Smooth muscle cell (in vitro differentiated cells): ENCODE measurements around the gene SHISA5. TPM values are rescaled to one million over a fixed set of nuclear protein-coding genes. Genes with fewer than 3 reads are reported as not detected.

Experiments used
- DNase-seq: peaks from one replicate; lab custom pipeline; 2025; ENCODE audit not compliant: unreplicated experiment; lab: John Stamatoyannopoulos, UW
- H2AFZ ChIP-seq: fragments of 200-600 bp; sonication (generic); 2 replicates; pipeline ENCODE4 v1.6.0; 2016; ENCODE audit warnings: antibody characterized with exemption, low read depth, mild to moderate bottlenecking
- H3F3A ChIP-seq: fragments of 200-600 bp; sonication (generic); 2 replicates; pipeline ENCODE4 v1.6.0; 2017; ENCODE audit warnings: antibody characterized with exemption, low read depth
- H3K27ac ChIP-seq: fragments of 200-600 bp; sonication (generic); 2 replicates; pipeline ENCODE4 v1.5.1; 2016; ENCODE audit warnings: low read depth, mild to moderate bottlenecking
- H3K27me3 ChIP-seq: fragments of 200-600 bp; sonication (generic); 2 replicates; pipeline ENCODE4 v1.6.1; 2016; ENCODE audit warnings: low read depth, mild to moderate bottlenecking
- H3K36me3 ChIP-seq: fragments of 200-600 bp; sonication (generic); 2 replicates; pipeline ENCODE4 v1.5.1; 2016; ENCODE audit warnings: low read depth
- H3K4me1 ChIP-seq: fragments of 200-600 bp; sonication (generic); 2 replicates; pipeline ENCODE4 v1.5.1; 2016; ENCODE audit warnings: low read depth
- H3K4me2 ChIP-seq: fragments of 200-600 bp; sonication (generic); 2 replicates; pipeline ENCODE4 v1.6.0; 2016; ENCODE audit warnings: mild to moderate bottlenecking
- H3K4me3 ChIP-seq: fragments of 200-600 bp; sonication (generic); 2 replicates; pipeline ENCODE4 v1.5.1; 2016; ENCODE audit warnings: mild to moderate bottlenecking
- H3K79me2 ChIP-seq: fragments of 200-600 bp; sonication (generic); 2 replicates; pipeline ENCODE4 v1.6.0; 2016; ENCODE audit warnings: low read depth, mild to moderate bottlenecking
- H3K9ac ChIP-seq: fragments of 200-600 bp; sonication (generic); 2 replicates; pipeline ENCODE4 v1.6.0; 2016; ENCODE audit warnings: low read depth
- H3K9me3 ChIP-seq: fragments of 200-600 bp; sonication (generic); replicated peaks from 2 replicates; pipeline ENCODE4 v1.5.1; 2016; ENCODE audit warnings: low read depth
- H4K20me1 ChIP-seq: fragments of 200-600 bp; sonication (generic); 2 replicates; pipeline ENCODE4 v1.6.0; 2016; ENCODE audit warnings: low read depth
- WGBS: methylation state at CpG from one replicate; pipeline ENCODE4 v1.1.7; 2016; ENCODE audit warnings: low lambda C conversion rate; 5-methylcytosine and 5-hydroxymethylcytosine counted together
- polyA plus RNA-seq: library from polyadenylated mRNA; unstranded; fragments of >200 nt; fragmentation: Nextera tagmentation; extraction: Ambion mirVana; gene quantifications from 2 replicates; pipeline ENCODE4 v1.2.1, GENCODE V29; 2016
- total RNA-seq: library from RNA; depleted of rRNA; stranded (reverse); fragments of >200 nt; gene quantifications from 2 replicates; pipeline ENCODE4 v1.2.3, GENCODE V29; 2014
- TF ChIP-seq, protein P1 (sequence below): fragments of 200-600 bp; sonication (generic); IDR thresholded peaks from 2 replicates; pipeline ENCODE4 v1.5.1; 2017; ENCODE audit warnings: borderline replicate concordance, mild to moderate bottlenecking, antibody characterized with exemption; ENCODE audit not compliant: insufficient read depth, poor library complexity, severe bottlenecking

SHISA5 gene
- total and polyA plus RNA-seq, 2 experiments from 2014 or later: 124 to 333 TPM

DNA sequence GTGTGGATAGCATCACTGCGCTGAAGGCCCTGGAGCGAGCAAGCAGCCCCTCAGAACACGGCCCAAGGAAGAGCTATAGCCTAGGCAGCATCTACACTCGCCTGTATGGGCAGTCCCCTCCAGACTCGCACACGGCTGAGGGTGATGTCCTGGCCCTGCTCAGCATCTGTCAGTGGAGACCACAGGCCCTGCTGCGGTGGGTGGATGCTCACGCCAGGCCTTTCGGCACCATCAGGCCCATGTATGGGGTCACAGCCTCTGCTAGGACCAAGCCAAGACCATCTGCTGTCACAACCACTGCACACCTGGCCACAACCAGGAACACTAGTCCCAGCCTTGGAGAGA, 36.9 kb downstream of the SHISA5 start:
- DNase-seq: no peak
- no peak overlapping the region for H3K4me2 ChIP-seq

DNA sequence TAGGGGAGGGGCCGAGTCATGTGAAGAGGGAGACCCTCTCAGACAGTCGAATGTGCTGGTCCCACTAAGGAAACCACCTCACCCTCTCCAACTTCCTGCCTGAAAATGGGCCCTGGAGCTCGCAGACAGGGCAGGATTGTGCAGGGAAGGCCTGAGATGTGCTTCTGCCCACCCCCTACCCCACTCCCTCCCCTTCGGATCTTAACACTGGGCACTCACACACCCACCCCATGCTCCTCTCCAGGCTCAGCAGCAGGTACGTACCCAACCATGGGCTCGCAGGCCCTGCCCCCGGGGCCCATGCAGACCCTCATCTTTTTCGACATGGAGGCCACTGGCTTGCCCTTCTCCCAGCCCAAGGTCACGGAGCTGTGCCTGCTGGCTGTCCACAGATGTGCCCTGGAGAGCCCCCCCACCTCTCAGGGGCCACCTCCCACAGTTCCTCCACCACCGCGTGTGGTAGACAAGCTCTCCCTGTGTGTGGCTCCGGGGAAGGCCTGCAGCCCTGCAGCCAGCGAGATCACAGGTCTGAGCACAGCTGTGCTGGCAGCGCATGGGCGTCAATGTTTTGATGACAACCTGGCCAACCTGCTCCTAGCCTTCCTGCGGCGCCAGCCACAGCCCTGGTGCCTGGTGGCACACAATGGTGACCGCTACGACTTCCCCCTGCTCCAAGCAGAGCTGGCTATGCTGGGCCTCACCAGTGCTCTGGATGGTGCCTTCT, 37.4 kb downstream of the SHISA5 start:
- no peaks in the 10 kb centered on the region for H3K36me3 ChIP-seq
- no peak overlapping the region for H3K4me3 ChIP-seq
- no peaks in the 10 kb centered on the region for H3K9me3 ChIP-seq
- H4K20me1 ChIP-seq: no peaks in the 10 kb centered on the region
- peaks cover 25% of the 10 kb centered on the region for H3K79me2 ChIP-seq
- no peak overlapping the region for H2AFZ ChIP-seq
- peaks cover 10% of the 10 kb centered on the region for H3F3A ChIP-seq
- H3K27me3 ChIP-seq: no peaks in the 10 kb centered on the region
- H3K9ac ChIP-seq: peak overlapping the region; percentile 92
- no peak for DNase-seq
- peak overlapping the region; percentile 68 for H3K4me2 ChIP-seq
- TF ChIP-seq, protein P1, sequence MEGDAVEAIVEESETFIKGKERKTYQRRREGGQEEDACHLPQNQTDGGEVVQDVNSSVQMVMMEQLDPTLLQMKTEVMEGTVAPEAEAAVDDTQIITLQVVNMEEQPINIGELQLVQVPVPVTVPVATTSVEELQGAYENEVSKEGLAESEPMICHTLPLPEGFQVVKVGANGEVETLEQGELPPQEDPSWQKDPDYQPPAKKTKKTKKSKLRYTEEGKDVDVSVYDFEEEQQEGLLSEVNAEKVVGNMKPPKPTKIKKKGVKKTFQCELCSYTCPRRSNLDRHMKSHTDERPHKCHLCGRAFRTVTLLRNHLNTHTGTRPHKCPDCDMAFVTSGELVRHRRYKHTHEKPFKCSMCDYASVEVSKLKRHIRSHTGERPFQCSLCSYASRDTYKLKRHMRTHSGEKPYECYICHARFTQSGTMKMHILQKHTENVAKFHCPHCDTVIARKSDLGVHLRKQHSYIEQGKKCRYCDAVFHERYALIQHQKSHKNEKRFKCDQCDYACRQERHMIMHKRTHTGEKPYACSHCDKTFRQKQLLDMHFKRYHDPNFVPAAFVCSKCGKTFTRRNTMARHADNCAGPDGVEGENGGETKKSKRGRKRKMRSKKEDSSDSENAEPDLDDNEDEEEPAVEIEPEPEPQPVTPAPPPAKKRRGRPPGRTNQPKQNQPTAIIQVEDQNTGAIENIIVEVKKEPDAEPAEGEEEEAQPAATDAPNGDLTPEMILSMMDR: no peak
- H3K4me1 ChIP-seq: peaks cover 10% of the 10 kb centered on the region
- 94% methylated on average over 19 of the region's 19 CpGs for WGBS
- H3K27ac ChIP-seq: peak overlapping the region; percentile 98

More for the DNA sequence above, 36.9 kb downstream of the SHISA5 start:
- H3K27ac ChIP-seq: peak overlapping the region; percentile 98
- no peaks in the 10 kb centered on the region for H3K36me3 ChIP-seq
- TF ChIP-seq, protein P1: no peak
- H3K9me3 ChIP-seq: no peaks in the 10 kb centered on the region
- no peak overlapping the region for H3K4me3 ChIP-seq
- H3K4me1 ChIP-seq: peaks cover 16% of the 10 kb centered on the region
- no peak overlapping the region for H2AFZ ChIP-seq
- 96% methylated on average over 9 of the region's 9 CpGs for whole genome bisulfite sequencing
- no peak overlapping the region for H3K9ac ChIP-seq
- H3K79me2 ChIP-seq: peaks cover 30% of the 10 kb centered on the region
- no peaks in the 10 kb centered on the region for H4K20me1 ChIP-seq
- H3F3A ChIP-seq: peaks cover 10% of the 10 kb centered on the region
- no peaks in the 10 kb centered on the region for H3K27me3 ChIP-seq

DNA sequence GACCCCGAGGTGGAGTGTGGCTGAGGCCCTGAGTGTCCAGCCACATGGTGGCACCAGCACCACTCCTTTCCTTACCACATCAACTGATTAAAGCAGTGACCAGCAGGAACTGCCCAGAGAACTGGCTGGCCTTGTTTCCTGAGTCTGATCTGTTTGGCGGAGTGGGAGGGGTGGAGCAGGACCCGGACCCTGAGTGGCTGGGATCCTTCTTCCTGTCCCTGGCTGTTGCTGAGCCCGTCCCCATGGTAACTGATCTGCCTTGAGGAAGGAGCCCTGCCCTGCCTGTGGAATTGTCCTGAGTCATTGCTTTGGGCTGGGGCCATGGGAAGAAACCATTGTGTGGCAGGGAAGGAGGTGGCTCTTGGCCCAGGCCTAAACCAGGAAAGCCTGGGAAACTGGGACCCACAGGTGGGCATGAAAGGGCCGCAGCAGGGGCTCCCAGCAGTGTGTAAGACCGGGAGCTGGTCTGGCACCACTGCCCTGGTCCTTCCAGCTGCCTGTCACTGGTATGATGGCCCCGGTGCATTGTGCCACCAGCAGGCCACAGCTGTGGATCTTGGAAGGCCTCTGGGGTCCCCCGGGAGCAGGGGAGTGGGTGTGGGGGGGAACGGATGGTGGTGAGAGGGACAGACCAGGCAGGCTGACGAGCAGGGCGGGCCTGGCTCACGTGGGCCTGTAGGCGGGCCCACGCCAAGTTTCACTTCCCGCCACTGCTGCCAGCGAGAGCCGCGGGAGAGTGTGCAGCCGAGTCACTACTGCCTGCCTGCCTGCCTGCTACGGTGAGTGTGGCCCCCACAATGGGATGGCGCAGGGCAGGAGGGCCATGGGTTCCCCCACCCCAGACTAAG, 38.2 kb downstream of the SHISA5 start:
- peak; percentile 75 for DNase-seq
- H3K9me3 ChIP-seq: no peaks in the 10 kb centered on the region
- no peak overlapping the region for H3K4me3 ChIP-seq
- H4K20me1 ChIP-seq: no peaks in the 10 kb centered on the region
- peak overlapping the region; percentile 68 for H3K4me2 ChIP-seq
- no peak overlapping the region for H2AFZ ChIP-seq
- no peaks in the 10 kb centered on the region for H3K27me3 ChIP-seq
- H3K36me3 ChIP-seq: no peaks in the 10 kb centered on the region
- peaks cover 10% of the 10 kb centered on the region for H3F3A ChIP-seq
- H3K4me1 ChIP-seq: peaks cover 10% of the 10 kb centered on the region
- H3K79me2 ChIP-seq: peaks cover 17% of the 10 kb centered on the region
- 52% methylated on average over 17 of the region's 21 CpGs for WGBS
- peak overlapping the region; percentile 98 for H3K27ac ChIP-seq
- TF ChIP-seq, protein P1: peak; percentile 41
- H3K9ac ChIP-seq: peak overlapping the region; percentile 92
